Stimulated activated CD4-positive, alpha-beta T cell treated with anti-CD3 and anti-CD28 coated beads, TNF-alpha, amount 100 ng/mL, for 1 hour (primary cell): Measurements from ENCODE around the gene TMTC2.

ENCODE experiments used
- DNase-seq, 3 donors: peaks; one replicate each; pipeline ENCODE4 v3.0.0-alpha.2; 2020; ENCODE audit warnings: low read depth in 3 of 3, low spot score in 1 of 3

The TMTC2 gene

GRCh38 chr12:83121897-83122622 is 435.4 kb downstream of the TMTC2 start:
- DNase-seq, result no peak

GRCh38 chr12:83122623-83122934 is 435.9 kb downstream of the TMTC2 start:
- no peak for DNase-seq

- DNase-seq, result no peak
Observed at GRCh38 chr12:83123039-83123438, 436.3 kb downstream of the TMTC2 start.

DNA sequence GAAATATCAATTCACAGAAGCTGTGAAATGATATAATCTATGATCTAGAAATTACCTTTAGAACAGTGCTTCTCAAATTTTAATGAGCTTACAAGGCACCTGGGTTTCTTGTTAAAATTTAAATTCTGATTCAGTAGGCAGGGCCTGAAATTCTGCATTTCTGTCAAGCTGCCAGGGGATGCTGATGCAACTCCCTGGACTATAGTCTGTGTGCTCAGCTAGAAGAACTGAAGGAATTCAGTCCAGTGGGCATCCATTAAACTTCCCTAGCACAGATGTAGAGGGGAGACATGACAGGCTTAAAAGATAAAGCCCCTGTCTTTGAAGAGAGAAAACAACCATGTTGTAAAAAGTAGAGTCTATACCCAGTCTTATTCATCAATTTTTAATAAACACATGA is 441.8 kb downstream of the TMTC2 start:
- DNase-seq, result no peak

- DNase-seq, result no peak
Observed at GRCh38 chr12:83130178-83130577, 443.5 kb downstream of the TMTC2 start.

DNA sequence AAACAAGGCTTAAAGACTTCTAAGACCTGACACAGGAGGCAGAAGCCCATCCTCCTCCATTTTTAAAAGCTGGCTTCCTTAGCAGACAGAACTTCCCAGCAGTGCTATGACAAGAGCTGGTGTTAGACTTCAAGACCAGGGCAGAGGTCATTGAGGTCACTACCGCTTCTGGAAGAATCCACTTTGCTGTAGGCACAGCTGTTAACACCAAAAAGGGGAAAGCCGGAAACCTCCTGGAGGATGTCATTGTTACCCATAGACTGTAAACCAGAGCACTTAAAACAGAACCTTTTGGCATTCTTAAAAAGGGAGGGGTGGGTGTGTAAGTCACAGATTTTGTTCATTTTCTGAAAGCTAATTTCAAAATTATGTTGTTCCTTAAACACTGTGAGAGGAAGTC is 445.7 kb downstream of the TMTC2 start:
- DNase-seq, result no peak

- no peak for DNase-seq
Observed at GRCh38 chr12:83136411-83136810, 449.7 kb downstream of the TMTC2 start.

DNA sequence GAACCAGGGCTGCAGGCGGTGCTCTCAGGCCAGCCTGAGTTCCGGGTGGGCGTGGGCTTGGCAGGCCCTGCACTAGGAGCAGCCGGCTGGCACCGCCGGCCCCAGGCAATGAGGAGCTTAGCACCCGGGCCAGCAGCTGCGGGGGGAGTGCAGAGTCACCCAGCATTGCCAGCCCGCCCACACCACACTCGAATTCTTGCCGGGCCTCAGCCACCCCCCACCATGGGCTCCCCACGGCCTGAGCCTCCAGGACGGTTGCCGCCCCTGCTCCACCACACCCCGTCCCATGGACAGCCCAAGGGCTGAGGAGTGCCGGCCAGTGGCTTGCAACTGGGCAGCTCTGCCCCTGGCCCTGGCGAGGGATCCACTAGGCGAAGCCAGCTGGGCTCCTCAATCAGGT is 453.4 kb downstream of the TMTC2 start:
- DNase-seq, result no peak

DNA sequence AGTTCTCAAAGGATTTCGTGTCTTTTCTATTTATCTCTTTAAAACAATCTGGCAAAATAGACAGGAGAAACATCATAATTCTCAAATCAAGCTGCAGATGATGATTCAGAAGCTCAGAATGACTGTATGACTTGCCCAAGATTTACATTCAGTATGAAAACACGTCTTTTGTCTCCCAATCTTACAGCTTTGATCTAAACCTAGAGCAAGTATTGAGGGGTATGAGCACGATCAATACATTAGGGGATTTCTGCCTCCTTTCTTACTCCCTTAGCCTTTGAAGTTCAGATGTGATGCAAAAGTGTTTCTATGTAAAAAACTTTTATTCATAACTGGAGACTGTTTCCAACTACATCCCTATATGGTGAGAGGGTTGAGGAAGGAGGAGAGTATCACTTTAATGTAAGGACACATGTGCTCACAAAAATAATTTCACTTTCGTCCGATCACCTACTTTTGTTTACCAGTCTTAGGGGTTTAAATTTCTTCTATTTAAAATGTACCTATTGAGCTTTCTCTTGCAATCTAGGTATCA is 454.8 kb downstream of the TMTC2 start:
- DNase-seq, result no peak

- no peak for DNase-seq
Observed at GRCh38 chr12:83142914-83143313, 456.2 kb downstream of the TMTC2 start.

GRCh38 chr12:83143950-83144349 is 457.2 kb downstream of the TMTC2 start:
- no peak for DNase-seq

DNA sequence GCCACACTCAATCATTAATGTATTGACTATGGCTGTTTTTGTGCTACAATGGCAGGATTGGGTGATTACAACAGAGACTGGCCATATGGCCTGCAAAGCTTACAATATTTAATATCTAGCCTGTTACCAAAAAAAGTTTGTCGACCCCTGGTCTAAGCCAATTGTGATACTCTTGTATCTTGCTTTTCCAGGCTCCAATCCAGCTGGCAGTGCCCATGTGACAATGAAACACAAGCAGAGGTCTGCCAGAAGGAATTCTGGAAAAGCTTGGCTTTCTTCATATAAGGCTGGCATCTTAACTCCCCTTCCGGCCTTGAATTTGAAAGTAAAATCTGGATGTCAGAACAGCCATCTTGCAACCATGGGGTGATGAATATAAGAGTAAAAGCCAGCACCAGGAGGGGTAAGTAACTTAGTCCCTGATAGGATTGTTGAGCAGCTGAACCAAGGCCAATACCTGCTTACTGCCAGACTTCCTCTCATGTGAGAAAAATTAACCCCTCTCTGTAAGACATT is 458.7 kb downstream of the TMTC2 start:
- no peak for DNase-seq

DNA sequence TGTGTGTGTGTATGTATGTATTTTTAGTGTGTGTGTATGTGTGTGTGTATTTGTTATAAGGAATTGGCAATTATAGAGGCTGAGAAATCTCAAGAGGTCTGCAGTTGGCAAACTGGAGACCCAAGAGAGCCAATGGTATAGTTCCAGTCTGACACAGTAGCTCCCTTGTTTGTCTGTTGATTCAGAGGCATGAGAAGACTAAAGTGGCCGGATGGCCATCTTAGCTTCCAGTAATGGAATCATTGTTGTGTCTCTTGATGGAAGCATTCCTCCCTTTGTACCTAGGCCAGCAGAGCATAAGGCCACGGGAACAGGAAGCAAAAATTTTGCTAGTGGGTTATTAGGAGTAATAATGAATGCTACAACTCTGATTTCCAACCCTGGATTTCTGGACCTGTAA is 460.6 kb downstream of the TMTC2 start:
- DNase-seq, result no peak

DNA sequence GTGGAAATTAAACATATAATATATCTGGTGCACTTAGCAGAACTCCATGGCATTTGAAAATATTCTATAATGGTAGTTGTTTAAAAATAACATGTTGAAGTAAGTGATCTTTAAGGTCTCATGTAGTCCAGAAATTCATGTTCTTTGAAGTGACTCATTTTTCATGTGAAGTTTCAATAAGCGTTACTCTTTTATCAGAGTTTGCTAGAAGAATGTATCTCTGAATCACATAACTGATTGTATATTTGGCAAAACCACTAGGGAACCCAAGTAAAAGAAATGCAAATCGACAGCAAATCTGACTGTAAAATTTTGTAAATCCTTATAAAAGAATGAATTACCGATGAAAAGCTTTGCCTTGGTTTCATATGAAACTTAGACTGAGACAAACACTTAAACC is 463.3 kb downstream of the TMTC2 start:
- no peak for DNase-seq

DNA sequence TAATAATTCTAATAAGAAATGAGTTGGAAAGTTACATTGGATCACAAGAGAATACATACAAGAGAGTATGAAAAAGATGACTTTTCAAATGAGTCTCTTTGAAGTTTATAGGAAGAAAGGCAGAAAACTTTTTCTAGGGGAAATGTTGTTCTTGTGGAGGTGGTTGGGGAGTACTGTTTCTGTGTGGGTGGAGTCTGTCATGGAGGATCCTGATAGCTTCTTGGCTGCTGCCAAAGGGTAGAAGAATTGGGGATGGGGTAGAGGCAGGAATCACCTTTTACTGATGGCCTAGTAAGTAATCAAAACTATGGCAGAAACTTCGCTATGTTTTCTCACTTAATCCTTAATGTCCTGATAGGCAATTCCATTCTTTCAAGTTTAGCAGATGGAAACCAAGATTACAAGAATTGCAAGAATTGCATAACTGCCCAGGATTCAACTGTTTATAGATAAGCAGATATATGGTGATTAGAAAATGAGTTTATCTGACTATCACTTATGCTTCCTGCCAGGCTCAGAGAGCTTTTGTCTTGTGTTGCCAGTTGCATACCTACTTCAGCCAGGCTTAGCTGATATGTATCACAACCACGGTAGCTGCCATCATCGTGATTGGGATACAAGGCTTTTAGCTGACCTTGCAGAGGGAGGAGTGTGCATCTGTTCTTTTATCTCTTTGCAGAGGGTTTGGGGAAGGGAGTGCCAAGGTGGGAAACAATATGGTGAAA is 463.9 kb downstream of the TMTC2 start:
- DNase-seq, result no peak

- no peak for DNase-seq
Observed at GRCh38 chr12:83153177-83153576, 466.5 kb downstream of the TMTC2 start.

GRCh38 chr12:83156815-83157214 is 470.1 kb downstream of the TMTC2 start:
- no peak for DNase-seq

- no peak for DNase-seq
Observed at GRCh38 chr12:83157604-83158003, 470.9 kb downstream of the TMTC2 start.

DNA sequence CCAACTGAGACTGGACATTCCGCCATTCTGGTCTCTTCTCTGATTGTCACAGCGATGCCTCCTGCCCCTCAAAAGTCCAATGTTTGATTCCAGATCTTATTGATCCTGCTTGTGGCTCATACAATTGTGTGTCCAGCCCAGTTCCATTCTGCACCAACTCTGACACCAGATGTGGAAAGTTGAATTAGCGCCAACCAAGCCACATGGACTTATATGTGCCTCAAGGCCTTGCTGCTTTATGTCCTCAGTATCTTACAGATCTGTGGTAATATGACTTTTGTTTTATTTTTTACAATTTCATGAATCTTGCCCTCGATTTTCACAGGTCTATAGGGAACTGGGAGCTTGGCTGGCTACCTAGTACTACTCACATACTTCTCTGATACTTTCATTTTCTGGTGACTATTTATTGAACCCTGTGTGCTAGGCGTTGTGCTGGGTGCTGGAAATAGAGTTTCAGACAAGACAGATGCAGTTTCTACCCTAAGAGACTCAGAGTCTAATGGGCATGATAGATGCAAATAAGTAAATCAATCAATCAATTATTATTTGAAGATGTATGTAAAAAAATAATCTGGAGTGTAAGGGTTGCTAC is 472.0 kb downstream of the TMTC2 start:
- no peak for DNase-seq

GRCh38 chr12:83161456-83161855 is 474.8 kb downstream of the TMTC2 start:
- no peak for DNase-seq

DNA sequence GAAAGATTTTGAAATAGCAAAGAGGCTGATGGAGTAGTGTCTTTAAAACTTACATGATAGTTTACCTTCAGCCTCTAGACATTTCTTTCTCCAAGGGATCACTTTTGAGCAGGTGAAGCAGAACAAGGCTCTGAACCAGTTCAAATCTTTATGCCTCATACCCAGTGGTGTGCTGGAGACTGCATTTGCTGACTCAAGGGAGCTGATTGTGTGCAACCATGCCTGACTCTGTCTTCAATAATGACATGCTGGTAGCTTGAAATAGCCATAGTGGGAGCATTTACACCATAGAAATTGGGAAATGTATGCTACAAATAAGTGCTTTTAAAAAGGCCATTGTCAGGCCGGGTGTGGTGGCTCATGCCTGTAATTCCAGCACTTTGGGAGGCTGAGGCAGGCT is 482.0 kb downstream of the TMTC2 start:
- no peak for DNase-seq

GRCh38 chr12:83172441-83172840 is 485.7 kb downstream of the TMTC2 start:
- DNase-seq, result no peak
